H1 (cell line): ENCODE measurements around the gene ARSB. TPM values are rescaled to one million over a fixed set of nuclear protein-coding genes. Genes with fewer than 3 reads are reported as not detected.

Source experiments
- CTCF ChIA-PET: fragments of 300-600 bp; sonication (Branson Sonifier 250); formaldehyde crosslinking; loops from one replicate; lab custom pipeline; 2021; ENCODE audit not compliant: partially characterized antibody; lab: Charles Lee
- POLR2A ChIA-PET: fragments of 300-600 bp; sonication (Branson Sonifier 250); formaldehyde crosslinking; loops from one replicate; lab custom pipeline; 2021; ENCODE audit warnings: inconsistent platforms; ENCODE audit not compliant: partially characterized antibody; lab: Charles Lee
- DNase-seq, 2 experiments: peaks; one replicate each; pipeline versions ENCODE4 v3.0.0 to v3.0.0-alpha.2; 2010 to 2022; ENCODE audit warnings: low spot score in 2 of 2, low read depth in 1 of 2, mixed read lengths in 1 of 2
- FAIRE-seq: peaks from 2 replicates; lab custom pipeline; 2011; peaks lifted over from hg19 to GRCh38; lab: Jason Lieb, UNC
- H2AFZ ChIP-seq: 2 replicates; pipeline ENCODE4 v1.8.1; 2012; ENCODE audit warnings: low read length, inconsistent platforms
- H2AK5ac ChIP-seq: 2 replicates; pipeline ENCODE4 v1.6.1; 2013; ENCODE audit warnings: low read depth, low read length
- H2BK120ac ChIP-seq: replicated peaks from 2 replicates; pipeline ENCODE3; 2013; ENCODE audit warnings: low read depth, low read length, inconsistent platforms
- H2BK12ac ChIP-seq: 2 replicates; pipeline ENCODE4 v1.6.1; 2013; ENCODE audit warnings: low read depth, low read length
- H2BK15ac ChIP-seq: 2 replicates; pipeline ENCODE4 v1.6.1; 2013; ENCODE audit warnings: low read length
- H2BK20ac ChIP-seq: 2 replicates; pipeline ENCODE4 v1.6.1; 2013; ENCODE audit warnings: low read length
- H2BK5ac ChIP-seq: 2 replicates; pipeline ENCODE4 v1.6.1; 2013; ENCODE audit warnings: low read depth, low read length
- H3K14ac ChIP-seq: 2 replicates; pipeline ENCODE4 v1.6.1; 2013; ENCODE audit warnings: inconsistent platforms; ENCODE audit not compliant: insufficient read length
- H3K18ac ChIP-seq: 2 replicates; pipeline ENCODE4 v1.6.1; 2013; ENCODE audit warnings: low read length; ENCODE audit errors: extremely low read depth
- H3K23ac ChIP-seq: 2 replicates; pipeline ENCODE4 v1.6.1; 2013; ENCODE audit warnings: inconsistent platforms; ENCODE audit not compliant: insufficient read length
- H3K23me2 ChIP-seq: 2 replicates; pipeline ENCODE4 v1.6.1; 2013; ENCODE audit warnings: low read depth, low read length
- H3K27ac ChIP-seq: 2 replicates; pipeline ENCODE4 v1.6.1; 2011; ENCODE audit warnings: low read depth, low read length, inconsistent platforms
- H3K27me3 ChIP-seq, 4 experiments: replicated peaks in 1 of 4; 1 replicate in 1 of 4; 2 replicates in 3 of 4; pipeline versions ENCODE4 v1.6.1 to v1.8.1; 2011 to 2013; ENCODE audit warnings: low read length in 3 of 4, mild to moderate bottlenecking in 3 of 4, inconsistent platforms in 2 of 4, mixed read lengths in 2 of 4, moderate library complexity in 1 of 4; ENCODE audit not compliant: control insufficient read depth in 3 of 4, insufficient read depth in 3 of 4; ENCODE audit errors: extremely low read depth in 1 of 4
- H3K36me3 ChIP-seq, 4 experiments: 2 replicates each; pipeline versions ENCODE4 v1.6.1 to v1.8.1; 2011 to 2013; ENCODE audit warnings: mild to moderate bottlenecking in 4 of 4, low read length in 3 of 4, moderate library complexity in 2 of 4, control low read depth in 1 of 4, inconsistent platforms in 1 of 4; ENCODE audit not compliant: insufficient read depth in 4 of 4, control insufficient read depth in 2 of 4
- H3K4ac ChIP-seq: replicated peaks from 2 replicates; pipeline ENCODE3; 2013; ENCODE audit warnings: low read length, low read depth, mixed read lengths, inconsistent platforms; ENCODE audit not compliant: insufficient read length
- H3K4me1 ChIP-seq, 4 experiments: replicated peaks in 1 of 4; 1 replicate in 1 of 4; 2 replicates in 3 of 4; pipeline versions ENCODE4 v1.6.1 to v1.8.1; 2011 to 2013; ENCODE audit warnings: low read length in 3 of 4, inconsistent platforms in 2 of 4, mixed read lengths in 1 of 4; ENCODE audit not compliant: insufficient read depth in 4 of 4, control insufficient read depth in 3 of 4
- H3K4me2 ChIP-seq, 2 experiments: 2 replicates each; pipeline versions ENCODE4 v1.6.1 to v1.8.1; 2011 to 2013; ENCODE audit warnings: low read depth in 2 of 2, low read length in 2 of 2, control low read depth in 1 of 2, inconsistent platforms in 1 of 2, mild to moderate bottlenecking in 1 of 2; ENCODE audit not compliant: insufficient read depth in 1 of 2
- H3K4me3 ChIP-seq, 4 experiments: fragments of 200-600, 300-600 bp in 1 of 4; sonication (generic), shearing (Covaris generic), sonication (Bioruptor Twin) in 1 of 4; 2 replicates each; pipeline versions ENCODE4 v1.5.1 to v1.8.1; 2011 to 2016; ENCODE audit warnings: low read length in 4 of 4, low read depth in 3 of 4, control low read depth in 2 of 4, inconsistent platforms in 2 of 4, mild to moderate bottlenecking in 2 of 4, mixed read lengths in 1 of 4, moderate library complexity in 1 of 4; ENCODE audit not compliant: insufficient read depth in 2 of 4; ENCODE audit errors: extremely low read depth in 1 of 4
- H3K56ac ChIP-seq: replicated peaks from 2 replicates; pipeline ENCODE3; 2013; ENCODE audit warnings: low read depth, mild to moderate bottlenecking, mixed read lengths, low read length, inconsistent platforms; ENCODE audit not compliant: insufficient read length
- H3K79me1 ChIP-seq: 2 replicates; pipeline ENCODE4 v1.6.1; 2013; ENCODE audit warnings: low read depth, low read length, control low read depth
- H3K79me2 ChIP-seq, 2 experiments: 2 replicates each; pipeline versions ENCODE4 v1.6.1 to v1.8.1; 2012 to 2013; ENCODE audit warnings: low read length in 2 of 2, mild to moderate bottlenecking in 2 of 2, inconsistent platforms in 1 of 2; ENCODE audit not compliant: insufficient read depth in 2 of 2, control insufficient read depth in 1 of 2
- H3K9ac ChIP-seq, 4 experiments: replicated peaks in 1 of 4; 1 replicate in 1 of 4; 2 replicates in 3 of 4; pipeline versions ENCODE4 v1.6.1 to v1.8.1; 2011 to 2013; ENCODE audit warnings: low read depth in 3 of 4, low read length in 3 of 4, control low read depth in 2 of 4, mild to moderate bottlenecking in 2 of 4, moderate library complexity in 2 of 4, inconsistent platforms in 1 of 4; ENCODE audit errors: extremely low read depth in 1 of 4
- H3K9me3 ChIP-seq, 2 experiments: 2 replicates each; pipeline versions ENCODE4 v1.6.1 to v1.8.1; 2012 to 2013; ENCODE audit warnings: mild to moderate bottlenecking in 2 of 2, moderate library complexity in 2 of 2, control low read depth in 1 of 2, inconsistent platforms in 1 of 2, low read depth in 1 of 2, low read length in 1 of 2, mixed read lengths in 1 of 2; ENCODE audit not compliant: insufficient read depth in 2 of 2
- H4K20me1 ChIP-seq, 2 experiments: replicated peaks in 1 of 2; 2 replicates each; pipeline versions ENCODE3 to v1.8.1; 2011 to 2013; ENCODE audit warnings: inconsistent platforms in 2 of 2, low read length in 2 of 2, mild to moderate bottlenecking in 1 of 2; ENCODE audit not compliant: insufficient read depth in 2 of 2, control insufficient read depth in 1 of 2
- H4K5ac ChIP-seq: 2 replicates; pipeline ENCODE4 v1.6.1; 2013; ENCODE audit warnings: low read length, low read depth, mixed read lengths, inconsistent platforms; ENCODE audit not compliant: insufficient read length
- H4K8ac ChIP-seq: 2 replicates; pipeline ENCODE4 v1.8.0; 2013; ENCODE audit warnings: mild to moderate bottlenecking, moderate library complexity, low read length, inconsistent platforms; ENCODE audit not compliant: insufficient read depth; ENCODE audit errors: extremely low read depth
- H4K91ac ChIP-seq: replicated peaks from 2 replicates; pipeline ENCODE3; 2013; ENCODE audit warnings: low read length, mixed read lengths, inconsistent platforms; ENCODE audit not compliant: insufficient read length
- BCL11A ChIP-seq, 2 experiments: IDR thresholded peaks; one replicate each; pipeline ENCODE4 v1.6.1; 2011; ENCODE audit warnings: low read depth in 2 of 2, low read length in 2 of 2, mild to moderate bottlenecking in 2 of 2
- BRCA1 ChIP-seq: IDR thresholded peaks from 2 replicates; pipeline ENCODE4 v1.6.1; 2012; ENCODE audit warnings: low read depth, low read length, improper control_type of control experiment
- EGR1 ChIP-seq: IDR thresholded peaks from 2 replicates; pipeline ENCODE4 v1.6.1; 2011; ENCODE audit warnings: low read depth, low read length, borderline replicate concordance
- JUN ChIP-seq: IDR thresholded peaks from 2 replicates; pipeline ENCODE4 v1.6.1; 2011; ENCODE audit warnings: low read depth, mild to moderate bottlenecking, improper control_type of control experiment, low read length
- NRF1 ChIP-seq: IDR thresholded peaks from 2 replicates; pipeline ENCODE4 v1.6.1; 2011; ENCODE audit warnings: mild to moderate bottlenecking, low read depth, low read length, improper control_type of control experiment
- PHF8 ChIP-seq: fragments of 200-600 bp; sonication (generic); conservative IDR thresholded peaks from 2 replicates; pipeline ENCODE4 v1.7.1; 2012; ENCODE audit warnings: low read depth, mild to moderate bottlenecking, inconsistent platforms, low read length, moderate library complexity
- POU5F1 ChIP-seq: IDR thresholded peaks from 2 replicates; pipeline ENCODE4 v1.6.1; 2011; ENCODE audit warnings: low read depth, mild to moderate bottlenecking, low read length, moderate library complexity
- RAD21 ChIP-seq, 2 experiments: IDR thresholded peaks in 1 of 2; conservative IDR thresholded peaks in 1 of 2; 2 replicates each; pipeline ENCODE4 v1.6.1; 2011; ENCODE audit warnings: low read depth in 2 of 2, low read length in 2 of 2, improper control_type of control experiment in 1 of 2, inconsistent platforms in 1 of 2, mild to moderate bottlenecking in 1 of 2, moderate library complexity in 1 of 2
- RBBP5 ChIP-seq: IDR thresholded peaks from 2 replicates; pipeline ENCODE4 v1.7.1; 2012; ENCODE audit warnings: low read depth, mild to moderate bottlenecking, inconsistent platforms, low read length, moderate library complexity, borderline replicate concordance
- SP1 ChIP-seq: IDR thresholded peaks from 2 replicates; pipeline ENCODE4 v1.6.1; 2011; ENCODE audit warnings: low read depth, low read length
- WGBS, 2 experiments: shearing (Covaris generic) in 1 of 2; methylation state at CpG; one replicate each; pipeline versions ENCODE4 v1.1.6 to v1.1.7; 2013 to 2015; ENCODE audit warnings: low lambda C conversion rate in 2 of 2, mixed read lengths in 2 of 2, inconsistent platforms in 1 of 2, low coverage in 1 of 2, missing lambda C conversion rate in 1 of 2; ENCODE audit not compliant: insufficient replicate concordance in 2 of 2, insufficient coverage in 1 of 2, insufficient read length in 1 of 2; ENCODE audit errors: extremely low coverage in 1 of 2, missing lambda C conversion rate in 1 of 2; 5-methylcytosine and 5-hydroxymethylcytosine counted together
- polyA plus RNA-seq, 7 experiments: library from polyadenylated mRNA; depleted of rRNA in 3 of 7; stranded (reverse) in 5 of 7; unstranded in 2 of 7; fragments of >200 nt in 5 of 7; fragments of 200-250 nt in 2 of 7; gene quantifications; 1 replicate in 5 of 7; 2 replicates in 1 of 7; 4 replicates in 1 of 7; pipeline versions ENCODE4 v1.2.1 to v1.2.3, GENCODE V29; 2011 to 2013; ENCODE audit warnings: missing spikeins in 2 of 7, mixed read lengths in 2 of 7
- total RNA-seq: library from RNA; stranded (reverse); fragmentation: NEBNext Ultra II Directional; extraction: Animal tissue kit (Norgen Biotek cat#: 25700); gene quantifications from 2 replicates; pipeline ENCODE4 v1.2.1, GENCODE V29; 2021
- TF ChIP-seq, protein P1 (sequence below): IDR thresholded peaks from 2 replicates; pipeline ENCODE4 v1.6.1; 2012; ENCODE audit warnings: low read length, inconsistent platforms

ARSB gene
- total and polyA plus RNA-seq, 2 of the 8 experiments (the other 6 are each of a cell fraction or from before 2014, with no cell fraction given) = 6.4 to 13.9 TPM

DNA sequence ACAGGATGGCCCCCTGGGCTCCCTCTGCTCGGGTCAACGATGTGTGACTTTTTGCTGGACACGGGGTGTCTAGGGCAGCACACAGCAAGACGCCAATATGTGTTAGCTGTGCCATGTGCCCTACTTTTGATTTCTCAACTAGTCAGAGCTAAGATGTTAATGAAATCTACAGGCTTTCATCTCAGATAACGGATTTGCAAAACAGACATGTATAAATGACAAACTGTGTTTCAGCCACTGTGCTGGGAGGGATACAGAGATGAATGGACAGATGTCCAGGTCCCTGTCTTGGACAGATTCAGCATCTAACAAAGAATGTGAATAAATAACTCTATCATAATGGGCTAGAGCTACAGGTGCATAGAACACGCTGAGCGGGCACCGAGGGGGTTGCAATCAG lies 176.3 kb downstream of the ARSB start:
- H4K8ac ChIP-seq = no peak overlapping the region
- no peaks in the 10 kb centered on the region for H3K23me2 ChIP-seq
- no peak overlapping the region for H2BK15ac ChIP-seq
- no peak overlapping the region for H3K4me2 ChIP-seq
- no peak overlapping the region for H3K27ac ChIP-seq
- H2BK120ac ChIP-seq = no peak overlapping the region
- DNase-seq (no peak), FAIRE-seq (no peak)
- no peak overlapping the region for H3K23ac ChIP-seq
- H2AK5ac ChIP-seq = no peak overlapping the region
- no peak overlapping the region for H3K4me3 ChIP-seq
- no peaks in the 10 kb centered on the region; a peak in 1 of 4 replicates for H3K79me2 ChIP-seq
- ChIA-PET CTCF (interaction anchor here (0.7 to 2.4 kb wide), 5 partner anchors 10 to 181 kb away, joined by 3 to 7 read pairs (median 3); no protein-coding TSS in a partner anchor), POLR2A (interaction anchor here (0.6 to 1.2 kb wide), 2 partner anchors 18 to 161 kb away, joined by 3 read pairs; partner anchors contain the start of gene LHFPL2)
- no peaks in the 10 kb centered on the region for H3K27me3 ChIP-seq
- H3K4me1 ChIP-seq = peaks cover 0 to 4% (median 0%) of the 10 kb centered on the region in 4 experiments; a peak in 2 of 7 replicates
- H3K18ac ChIP-seq = no peak overlapping the region
- H4K5ac ChIP-seq = no peak overlapping the region
- H3K9me3 ChIP-seq = no peaks in the 10 kb centered on the region
- H3K9ac ChIP-seq = no peak overlapping the region
- no peak overlapping the region for H2BK12ac ChIP-seq
- H3K14ac ChIP-seq = no peak overlapping the region
- H2BK20ac ChIP-seq = no peak overlapping the region
- H3K56ac ChIP-seq = no peak overlapping the region
- WGBS, 2 experiments = 95% methylated on average over 8 of the region's 8 CpGs; no CpG with 5 or more reads in 1 of the 2 experiments
- H3K79me1 ChIP-seq = no peaks in the 10 kb centered on the region
- no peaks in the 10 kb centered on the region for H4K20me1 ChIP-seq
- no peak overlapping the region for H4K91ac ChIP-seq
- TF ChIP-seq BRCA1 (no peak), EGR1 (no peak), NRF1 (no peak), RAD21 (IDR thresholded peaks at IDR 0.05 in 1 of 2, conservative IDR thresholded peaks at IDR 0.05 in 1 of 2; ENCODE audit: low read depth in 2 of 2, low read length in 2 of 2) (no peak), BCL11A (IDR thresholded peaks at IDR 0.05; ENCODE audit: low read depth in 2 of 2, low read length in 2 of 2) (no peak), RBBP5 (no peak), PHF8 (no peak), JUN (no peak), POU5F1 (no peak), SP1 (no peak)
- TF ChIP-seq, protein P1, sequence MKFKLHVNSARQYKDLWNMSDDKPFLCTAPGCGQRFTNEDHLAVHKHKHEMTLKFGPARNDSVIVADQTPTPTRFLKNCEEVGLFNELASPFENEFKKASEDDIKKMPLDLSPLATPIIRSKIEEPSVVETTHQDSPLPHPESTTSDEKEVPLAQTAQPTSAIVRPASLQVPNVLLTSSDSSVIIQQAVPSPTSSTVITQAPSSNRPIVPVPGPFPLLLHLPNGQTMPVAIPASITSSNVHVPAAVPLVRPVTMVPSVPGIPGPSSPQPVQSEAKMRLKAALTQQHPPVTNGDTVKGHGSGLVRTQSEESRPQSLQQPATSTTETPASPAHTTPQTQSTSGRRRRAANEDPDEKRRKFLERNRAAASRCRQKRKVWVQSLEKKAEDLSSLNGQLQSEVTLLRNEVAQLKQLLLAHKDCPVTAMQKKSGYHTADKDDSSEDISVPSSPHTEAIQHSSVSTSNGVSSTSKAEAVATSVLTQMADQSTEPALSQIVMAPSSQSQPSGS = no peak
- no peak overlapping the region for H2BK5ac ChIP-seq
- H2AFZ ChIP-seq = no peak overlapping the region
- H3K36me3 ChIP-seq = no peaks in the 10 kb centered on the region
- no peak overlapping the region for H3K4ac ChIP-seq
